ENCODE data around the gene IQSEC1.

IQSEC1 gene

GRCh38 chr3:13013994-13014754, 59.1 kb downstream of the IQSEC1 start:
- DNase-seq: no peak

GRCh38 chr3:13013566-13013965, 59.7 kb downstream of the IQSEC1 start:
- DNase-seq: no peak

GRCh38 chr3:13013151-13013561, 60.1 kb downstream of the IQSEC1 start:
- DNase-seq: no peak

- no peak for DNase-seq
Measured at GRCh38 chr3:13012221-13012691, 61.0 kb downstream of the IQSEC1 start.

GRCh38 chr3:13011573-13012220, 61.5 kb downstream of the IQSEC1 start:
- DNase-seq: no peak

- no peak for DNase-seq
Measured at GRCh38 chr3:13010780-13011572, 62.3 kb downstream of the IQSEC1 start.

- DNase-seq: no peak
Measured at GRCh38 chr3:13009946-13010315, 63.3 kb downstream of the IQSEC1 start.

- no peak for DNase-seq
Measured at GRCh38 chr3:13009132-13009945, 63.9 kb downstream of the IQSEC1 start.

- DNase-seq: no peak
Measured at GRCh38 chr3:13008155-13008995, 64.9 kb downstream of the IQSEC1 start.

- DNase-seq: no peak
Measured at GRCh38 chr3:13007251-13007941, 65.8 kb downstream of the IQSEC1 start.

- DNase-seq: no peak
Measured at GRCh38 chr3:13006216-13006990, 66.8 kb downstream of the IQSEC1 start.

GRCh38 chr3:13005301-13005700, 67.9 kb downstream of the IQSEC1 start:
- DNase-seq: no peak

- DNase-seq: no peak
Measured at GRCh38 chr3:13004376-13004775, 68.9 kb downstream of the IQSEC1 start.

- no peak for DNase-seq
Measured at GRCh38 chr3:13003608-13004007, 69.6 kb downstream of the IQSEC1 start.

GRCh38 chr3:13002398-13003124, 70.7 kb downstream of the IQSEC1 start:
- DNase-seq: no peak

GRCh38 chr3:12999147-13000140, 73.8 kb downstream of the IQSEC1 start:
- DNase-seq: no peak

- DNase-seq: no peak
Measured at GRCh38 chr3:12998648-12999047, 74.6 kb downstream of the IQSEC1 start.

GRCh38 chr3:12997387-12997786, 75.8 kb downstream of the IQSEC1 start:
- DNase-seq: no peak

- DNase-seq: no peak
Measured at GRCh38 chr3:12996181-12996506, 77.1 kb downstream of the IQSEC1 start.

Data from NCI-H446 (cell line).